Pancreas (tissue), 10 donors: ENCODE results near the gene SRRD. TPM values are rescaled to one million over a fixed set of nuclear protein-coding genes. Genes with fewer than 3 reads are reported as not detected.

Experiments used
- ATAC-seq, 4 donors: fragments of 200-7000 bp; cut with Tn5 transposase; one replicate each; pipeline versions ENCODE4 v1.8.0 to v1.9.1; 2020; ENCODE audit warnings: mild to moderate bottlenecking in 4 of 4, moderate library complexity in 4 of 4
- DNase-seq, 6 donors: peaks; one replicate each; pipeline ENCODE4 v3.0.0-alpha.2; 2020
- FAIRE-seq: peaks from 2 replicates; lab custom pipeline; 2012; peaks lifted over from hg19 to GRCh38; lab: Jason Lieb, UNC
- H3K27ac ChIP-seq, 4 donors: fragments of 200-600 bp; sonication (generic); 1 replicate in 3 of 4; 2 replicates in 1 of 4; pipeline versions ENCODE4 v1.5.0 to v1.8.0; 2020
- H3K27me3 ChIP-seq, 4 donors: fragments of 200-600 bp; one replicate each; pipeline ENCODE4 v1.8.0; 2021
- H3K36me3 ChIP-seq, 3 donors: fragments of 200-600 bp; sonication (generic) in 1 of 3; one replicate each; pipeline versions ENCODE4 v1.5.0 to v1.8.0; 2020 to 2021
- H3K4me1 ChIP-seq, 3 donors: fragments of 200-600 bp; one replicate each; pipeline ENCODE4 v1.8.0; 2021
- H3K4me3 ChIP-seq, 4 donors: fragments of 200-600 bp; sonication (generic) in 2 of 4; one replicate each; pipeline versions ENCODE4 v1.5.0 to v1.8.0; 2020 to 2021
- H3K9me3 ChIP-seq, 4 donors: fragments of 200-600 bp; one replicate each; pipeline ENCODE4 v1.8.0; 2021
- WGBS, 2 donors: extraction: QIAGEN DNeasy Blood & Tissue Kit; methylation state at CpG; one replicate each; pipeline ENCODE4 v1.1.7; 2013; 5-methylcytosine and 5-hydroxymethylcytosine counted together
- intact Hi-C, 3 donors: fragments of 100-400 bp; cut with DNase I; formaldehyde crosslinking; loops; one replicate each; pipeline versions ENCODE4 v1.11.1 to v1.14.2; 2022
- polyA plus RNA-seq, 2 donors: library from polyadenylated mRNA; stranded (reverse); fragments of 200-250 nt; gene quantifications; one replicate each; pipeline ENCODE4 v1.2.3, GENCODE V29; 2013
- total RNA-seq, 6 donors: library from RNA; stranded (reverse); fragmentation: NEBNext Ultra II Directional in 4 of 6; extraction: Animal tissue kit (Norgen Biotek cat#: 25700) in 4 of 6; gene quantifications; one replicate each; pipeline versions ENCODE4 v1.2.1 to v1.2.4, GENCODE V29; 2021 to 2023
- TF ChIP-seq, protein P1 (sequence below), 4 donors: fragments of 200-600 bp; sonication (generic) in 3 of 4; IDR thresholded peaks; one replicate each; pipeline versions ENCODE4 v1.5.0 to v1.8.0; 2021; ENCODE audit warnings: antibody characterized with exemption in 4 of 4
- donor health status: healthy with polysubstance abuse.
- donor health status: DM: no; HTN: no; CAD: no; lungs with moderate emphysema.
- donor health status: DM: no; HTN: no; CAD: no.
- donor health status: control.
- donor health status: control.
- donor health status: Bipolar disorder and iron deficiency.
- donor health status: DM: yes; HTN: yes; CAD: no.
- donor health status: DM: no; HTN: no; CAD: no.
- donor health status: DM: no; HTN: no; CAD: no.
- donor health status: DM: yes; HTN: yes; CAD: no.

SRRD gene
- total and polyA plus RNA-seq, 8 donors = 6.3 to 13.6 (median 10.8) TPM

DNA sequence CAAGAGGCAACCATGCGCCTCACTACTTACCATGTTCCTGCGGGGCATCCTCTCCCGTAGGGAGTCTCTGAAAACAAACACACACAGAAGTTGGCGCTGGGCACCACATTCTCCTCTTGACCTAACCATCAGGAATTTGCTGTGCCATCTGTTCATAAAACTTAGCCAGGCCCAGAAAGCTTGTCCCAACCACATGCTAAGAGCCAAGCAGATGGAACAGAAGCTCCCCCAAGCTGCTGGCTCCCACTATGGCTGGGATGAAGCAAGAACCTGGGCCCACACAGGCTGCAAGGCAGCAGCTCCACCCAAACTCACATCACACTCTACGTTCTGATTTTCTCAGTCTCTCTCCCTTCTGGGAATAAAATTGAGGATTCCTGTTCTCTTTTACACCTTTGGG is 17.5 kb upstream of the SRRD start:
- no peak for FAIRE-seq
- no peaks in the 10 kb centered on the region for H3K9me3 ChIP-seq
- no peak for ATAC-seq
- no peak for DNase-seq
- no peak overlapping the region for H3K4me3 ChIP-seq
- TF ChIP-seq, protein P1, sequence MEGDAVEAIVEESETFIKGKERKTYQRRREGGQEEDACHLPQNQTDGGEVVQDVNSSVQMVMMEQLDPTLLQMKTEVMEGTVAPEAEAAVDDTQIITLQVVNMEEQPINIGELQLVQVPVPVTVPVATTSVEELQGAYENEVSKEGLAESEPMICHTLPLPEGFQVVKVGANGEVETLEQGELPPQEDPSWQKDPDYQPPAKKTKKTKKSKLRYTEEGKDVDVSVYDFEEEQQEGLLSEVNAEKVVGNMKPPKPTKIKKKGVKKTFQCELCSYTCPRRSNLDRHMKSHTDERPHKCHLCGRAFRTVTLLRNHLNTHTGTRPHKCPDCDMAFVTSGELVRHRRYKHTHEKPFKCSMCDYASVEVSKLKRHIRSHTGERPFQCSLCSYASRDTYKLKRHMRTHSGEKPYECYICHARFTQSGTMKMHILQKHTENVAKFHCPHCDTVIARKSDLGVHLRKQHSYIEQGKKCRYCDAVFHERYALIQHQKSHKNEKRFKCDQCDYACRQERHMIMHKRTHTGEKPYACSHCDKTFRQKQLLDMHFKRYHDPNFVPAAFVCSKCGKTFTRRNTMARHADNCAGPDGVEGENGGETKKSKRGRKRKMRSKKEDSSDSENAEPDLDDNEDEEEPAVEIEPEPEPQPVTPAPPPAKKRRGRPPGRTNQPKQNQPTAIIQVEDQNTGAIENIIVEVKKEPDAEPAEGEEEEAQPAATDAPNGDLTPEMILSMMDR (IDR thresholded peaks at IDR 0.05) = no peak
- intact Hi-C loops = loop anchor here in 1 of 3 donors (10.0 kb wide), 1 partner anchor 61 kb away; no protein-coding TSS in a partner anchor
- WGBS, 2 donors = 88 to 94% methylated on average over 5 of the region's 5 CpGs
- H3K36me3 ChIP-seq = peaks cover 0 to 87% (median 41%) of the 10 kb centered on the region in 3 donors
- H3K4me1 ChIP-seq = peaks cover 0 to under 1% (median 0%) of the 10 kb centered on the region in 3 donors
- H3K27me3 ChIP-seq = no peaks in the 10 kb centered on the region
- no peak overlapping the region for H3K27ac ChIP-seq

DNA sequence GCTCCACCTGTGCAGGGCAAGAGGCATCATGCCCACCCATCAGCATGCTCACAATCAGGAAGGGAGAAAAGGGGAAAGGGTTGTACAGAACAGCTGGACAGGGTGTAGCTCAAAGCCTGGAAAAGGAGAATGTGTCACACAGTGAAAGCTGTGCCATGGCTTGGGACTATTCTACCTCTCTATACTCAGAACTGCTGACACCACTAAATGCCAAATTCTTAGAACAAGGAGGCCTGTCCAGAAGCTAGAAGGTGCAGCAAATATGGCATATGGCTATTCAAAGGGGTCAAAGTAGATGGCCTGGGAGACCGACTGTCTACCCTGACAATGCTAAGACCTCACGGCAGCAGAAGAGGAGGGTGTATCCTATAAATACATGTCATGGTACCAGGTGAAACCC is 12.9 kb upstream of the SRRD start:
- Histone ChIP-seq H3K27ac (no peak overlapping the region), H3K4me3 (no peak overlapping the region), H3K36me3 (peaks cover 0 to 86% (median 40%) of the 10 kb centered on the region in 3 donors), H3K9me3 (no peaks in the 10 kb centered on the region), H3K4me1 (no peaks in the 10 kb centered on the region), H3K27me3 (no peaks in the 10 kb centered on the region)
- 100% methylated on average over 2 of the region's 2 CpGs for WGBS, 2 donors
- FAIRE-seq (no peak), DNase-seq (no peak), ATAC-seq (no peak)
- intact Hi-C loops = no loop called here
- TF ChIP-seq, protein P1 (IDR thresholded peaks at IDR 0.05) = no peak

DNA sequence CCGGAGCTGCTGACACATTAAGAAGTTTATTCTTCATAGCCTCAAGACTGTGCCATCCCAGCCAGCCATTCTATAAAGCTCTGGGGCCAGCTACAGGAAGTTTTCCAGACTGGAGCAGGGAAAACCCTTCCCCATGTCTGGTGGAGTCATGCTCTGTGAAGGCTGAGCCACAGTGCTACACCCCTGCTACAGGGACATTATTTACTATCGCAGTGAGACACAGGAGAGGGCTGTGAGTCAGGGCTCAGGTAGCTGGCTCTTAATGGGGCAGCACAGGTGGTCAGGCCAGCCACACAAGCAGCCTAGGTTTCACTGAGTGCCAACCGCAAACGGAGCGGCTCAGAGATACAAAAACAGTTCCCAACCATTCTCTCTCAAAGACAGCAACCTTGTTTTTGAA is 12.2 kb upstream of the SRRD start:
- WGBS, 2 donors = 81 to 96% methylated on average over 5 of the region's 5 CpGs
- no peak for DNase-seq
- FAIRE-seq = no peak
- intact Hi-C loops = no loop called here
- no peak overlapping the region for H3K4me3 ChIP-seq
- TF ChIP-seq, protein P1 (IDR thresholded peaks at IDR 0.05) = no peak
- no peaks in the 10 kb centered on the region for H3K9me3 ChIP-seq
- H3K36me3 ChIP-seq = peaks cover 0 to 86% (median 37%) of the 10 kb centered on the region in 3 donors
- ATAC-seq = peak in 3 of 4 donors; percentile 62 to 88 (median 65)
- no peaks in the 10 kb centered on the region for H3K4me1 ChIP-seq
- peak overlapping the region in 1 of 4 donors; percentile 13 for H3K27ac ChIP-seq
- H3K27me3 ChIP-seq = no peaks in the 10 kb centered on the region

DNA sequence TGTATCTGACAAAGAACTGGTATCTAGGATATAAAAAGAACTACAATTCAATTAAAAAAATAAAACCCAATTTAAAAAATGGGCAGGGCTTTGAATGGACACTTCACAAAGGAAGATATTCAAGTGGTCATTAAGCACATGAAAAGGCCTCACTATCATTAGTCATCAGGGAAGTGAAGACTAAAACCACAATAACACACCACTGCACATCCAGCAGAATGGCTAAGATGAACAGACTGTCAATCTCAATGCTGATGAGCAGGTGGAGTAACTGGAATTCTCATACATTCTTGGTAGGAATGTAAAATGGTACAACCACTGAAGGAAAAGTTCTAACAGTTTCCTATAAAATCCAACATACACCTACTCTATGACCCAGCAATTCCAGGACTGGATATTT is 9.0 kb upstream of the SRRD start:
- ATAC-seq (no peak), FAIRE-seq (no peak), DNase-seq (no peak)
- peaks cover 0 to 7% (median 2%) of the 10 kb centered on the region in 3 donors for H3K4me1 ChIP-seq
- H3K4me3 ChIP-seq = no peak overlapping the region
- H3K27me3 ChIP-seq = no peaks in the 10 kb centered on the region
- H3K36me3 ChIP-seq = peaks cover 0 to 56% (median 28%) of the 10 kb centered on the region in 3 donors
- TF ChIP-seq, protein P1 (IDR thresholded peaks at IDR 0.05) = no peak
- H3K9me3 ChIP-seq = no peaks in the 10 kb centered on the region
- intact Hi-C loops = no loop called here
- H3K27ac ChIP-seq = no peak overlapping the region

DNA sequence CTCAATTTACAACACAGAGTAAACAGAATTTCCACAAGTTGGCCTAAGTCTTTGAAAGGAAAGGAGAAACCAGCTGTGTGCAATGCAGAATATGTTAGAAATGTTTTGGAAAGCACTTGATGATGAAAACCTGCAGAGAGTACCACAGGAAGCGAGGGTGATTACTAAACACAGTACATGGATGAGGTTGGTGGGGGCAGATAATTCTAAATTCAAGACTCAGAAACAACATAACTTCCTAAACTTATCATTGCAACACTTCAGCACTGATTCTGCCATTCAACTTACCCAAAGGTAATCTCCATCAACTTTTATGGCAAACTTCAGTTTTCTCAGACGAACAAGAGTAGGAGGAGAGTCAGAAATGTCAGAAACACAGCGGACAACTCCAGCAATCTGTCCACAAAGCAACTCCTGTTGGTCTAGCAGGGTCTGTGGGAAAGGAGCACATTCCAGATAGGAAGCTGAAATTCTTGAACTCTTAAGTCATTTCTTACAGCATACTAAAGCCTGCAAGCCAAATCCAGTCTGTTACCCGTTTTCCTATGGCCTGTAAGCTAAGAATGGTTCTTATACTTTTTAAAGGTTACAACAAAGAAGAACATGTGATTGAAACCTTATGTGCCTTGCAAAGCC is 6.9 kb upstream of the SRRD start:
- Histone ChIP-seq H3K27me3 (no peaks in the 10 kb centered on the region), H3K36me3 (peaks cover 0 to 35% (median 7%) of the 10 kb centered on the region in 3 donors), H3K4me3 (no peak overlapping the region), H3K27ac (no peak overlapping the region), H3K9me3 (no peaks in the 10 kb centered on the region), H3K4me1 (peaks cover 7 to 18% (median 12%) of the 10 kb centered on the region in 3 donors)
- DNase-seq = no peak
- 89 to 92% methylated on average over 4 of the region's 4 CpGs for WGBS, 2 donors
- ATAC-seq = no peak
- intact Hi-C loops = no loop called here
- FAIRE-seq = no peak
- TF ChIP-seq, protein P1 (IDR thresholded peaks at IDR 0.05) = no peak
